ENCODE results near the gene ANK3.

- no peak for TF ChIP-seq CTCF (IDR thresholded peaks at IDR 0.05 in 4 of 5, conservative IDR thresholded peaks at IDR 0.05 in 1 of 5)
- TF ChIP-seq POLR2A (IDR thresholded peaks at IDR 0.05): no peak
Observed at GRCh38 chr10:60096761-60097513, 292.7 kb downstream of the ANK3 start.
